Kidney (tissue), 14 donors: ENCODE results near the gene KMT2C. TPM values are rescaled to one million over a fixed set of nuclear protein-coding genes. Genes with fewer than 3 reads are reported as not detected.
"Not testable (repeated sequence)": the region's sequence is repeated elsewhere in the genome, so short reads cannot be mapped to it uniquely, and the experiment has no call there.

Experiments used
- DNase-seq, 5 donors: peaks; one replicate each; pipeline ENCODE4 v3.0.0-alpha.2; 2013 to 2020
- FAIRE-seq: peaks from 2 replicates; lab custom pipeline; 2012; peaks lifted over from hg19 to GRCh38; lab: Jason Lieb, UNC
- H3K27ac ChIP-seq, 2 donors: one replicate each; pipeline ENCODE4 v1.7.0; 2013; ENCODE audit warnings: low read depth in 2 of 2, low read length in 2 of 2, inconsistent platforms in 1 of 2
- H3K27me3 ChIP-seq: one replicate; pipeline ENCODE4 v1.7.1; 2013; ENCODE audit warnings: low read length, inconsistent platforms; ENCODE audit not compliant: control insufficient read depth, insufficient read depth
- H3K36me3 ChIP-seq, 3 donors: one replicate each; pipeline versions ENCODE4 v1.7.0 to v1.7.1; 2013; ENCODE audit warnings: low read length in 3 of 3, control low read depth in 1 of 3, inconsistent platforms in 1 of 3; ENCODE audit not compliant: insufficient read depth in 3 of 3, control insufficient read depth in 2 of 3
- H3K4me1 ChIP-seq, 3 donors: one replicate each; pipeline versions ENCODE4 v1.7.0 to v1.7.1; 2013; ENCODE audit warnings: low read length in 3 of 3, inconsistent platforms in 1 of 3, low read depth in 1 of 3; ENCODE audit not compliant: control insufficient read depth in 2 of 3, insufficient read depth in 2 of 3
- H3K4me3 ChIP-seq, 3 donors: one replicate each; pipeline versions ENCODE4 v1.7.0 to v1.8.1; 2013; ENCODE audit warnings: low read length in 3 of 3, control low read depth in 1 of 3, inconsistent platforms in 1 of 3
- H3K9ac ChIP-seq, 3 donors: one replicate each; pipeline versions ENCODE4 v1.7.0 to v1.7.1; 2013; ENCODE audit warnings: low read length in 3 of 3, control low read depth in 1 of 3, inconsistent platforms in 1 of 3
- H3K9me3 ChIP-seq, 3 donors: one replicate each; pipeline versions ENCODE4 v1.7.0 to v1.7.1; 2013; ENCODE audit warnings: low read length in 3 of 3, control low read depth in 1 of 3, inconsistent platforms in 1 of 3; ENCODE audit not compliant: control insufficient read depth in 2 of 3, insufficient read depth in 1 of 3
- CTCF ChIP-seq: IDR thresholded peaks from 3 replicates; pipeline ENCODE4 v1.5.1; 2012; ENCODE audit warnings: mild to moderate bottlenecking, moderate library complexity, borderline replicate concordance; ENCODE audit not compliant: insufficient read depth; ENCODE audit errors: extremely low read depth
- intact Hi-C: fragments of 100-400 bp; cut with DNase I; formaldehyde crosslinking; loops from one replicate; pipeline ENCODE4 v1.11.1; 2022
- polyA plus RNA-seq: library from polyadenylated mRNA; stranded (reverse); fragments of 350-450 nt; fragmentation: Illumina TruSeq; extraction: RNeasy Lipid Tissue Mini Kit (QIAGEN cat#74804); gene quantifications from one replicate; pipeline ENCODE4 v1.2.3, GENCODE V29; 2014; ENCODE audit warnings: low read depth, low replicate concordance; ENCODE audit not compliant: insufficient read depth
- total RNA-seq: library from RNA; stranded (reverse); fragmentation: NEBNext Ultra II Directional; extraction: Animal tissue kit (Norgen Biotek cat#: 25700); gene quantifications from one replicate; pipeline ENCODE4 v1.2.1, GENCODE V29; 2021
- donor health status: control.
- donor health status: control.
- donor health status: control.
- donor health status: control.
- donor health status: control.
- donor health status: DM: yes; HTN: yes; CAD: no.
- donor health status: Normal renal cell carcinoma (clear cell type).

The KMT2C gene
- total and polyA plus RNA-seq, 2 donors from 2014 or later: 4.8 to 102 TPM

- no peaks in the 10 kb centered on the region for H3K36me3 ChIP-seq
- TF ChIP-seq CTCF: no peak
- no peak overlapping the region for H3K4me3 ChIP-seq
- H3K27me3 ChIP-seq: no peaks in the 10 kb centered on the region
- no peak overlapping the region for H3K27ac ChIP-seq
- no peak overlapping the region for H3K9ac ChIP-seq
- intact Hi-C loops: no loop called here
- no peak for FAIRE-seq
- no peaks in the 10 kb centered on the region for H3K4me1 ChIP-seq
- H3K9me3 ChIP-seq: peaks cover 0 to 2% (median 0%) of the 10 kb centered on the region in 3 donors
- no peak for DNase-seq
Measured at GRCh38 chr7:152399344-152399743, 36.5 kb downstream of the KMT2C start.

GRCh38 chr7:152395112-152395511 is 40.7 kb downstream of the KMT2C start:
- no peaks in the 10 kb centered on the region for H3K36me3 ChIP-seq
- H3K4me1 ChIP-seq: peaks cover 0 to 5% (median 0%) of the 10 kb centered on the region in 3 donors
- FAIRE-seq (no peak), DNase-seq (no peak)
- H3K9me3 ChIP-seq: no peaks in the 10 kb centered on the region
- H3K4me3 ChIP-seq: no peak overlapping the region
- no peak for TF ChIP-seq CTCF
- intact Hi-C loops: no loop called here
- H3K27me3 ChIP-seq: no peaks in the 10 kb centered on the region
- no peak overlapping the region for H3K27ac ChIP-seq
- H3K9ac ChIP-seq: no peak overlapping the region

GRCh38 chr7:152394214-152394613 is 41.6 kb downstream of the KMT2C start:
- FAIRE-seq, H3K36me3 ChIP-seq, H3K9me3 ChIP-seq, intact Hi-C loops, H3K27me3 ChIP-seq, H3K9ac ChIP-seq, H3K27ac ChIP-seq, H3K4me1 ChIP-seq: not testable (repeated sequence)
- DNase-seq: peak in 3 of 5 donors; percentile 38 to 75 (median 65)
- peak overlapping the region in 1 of 3 donors; percentile 1 for H3K4me3 ChIP-seq
- TF ChIP-seq CTCF: peak; percentile 41

GRCh38 chr7:152392254-152392653 is 43.5 kb downstream of the KMT2C start:
- no peaks in the 10 kb centered on the region for H3K9me3 ChIP-seq
- no peaks in the 10 kb centered on the region for H3K36me3 ChIP-seq
- intact Hi-C loops: no loop called here
- no peak overlapping the region for H3K27ac ChIP-seq
- peaks cover 0 to 5% (median 0%) of the 10 kb centered on the region in 3 donors for H3K4me1 ChIP-seq
- TF ChIP-seq CTCF: no peak
- DNase-seq (no peak), FAIRE-seq (no peak)
- no peaks in the 10 kb centered on the region for H3K27me3 ChIP-seq
- no peak overlapping the region for H3K9ac ChIP-seq
- no peak overlapping the region for H3K4me3 ChIP-seq

- H3K27ac ChIP-seq, H3K9ac ChIP-seq, H3K4me1 ChIP-seq, intact Hi-C loops, H3K36me3 ChIP-seq, H3K9me3 ChIP-seq, DNase-seq, FAIRE-seq, H3K27me3 ChIP-seq, H3K4me3 ChIP-seq: not testable (repeated sequence)
Measured at GRCh38 chr7:152386136-152386764, 49.6 kb downstream of the KMT2C start.
